ENCODE results near the gene OSTM1.
"Not testable (repeated sequence)": the region's sequence is repeated elsewhere in the genome, so short reads cannot be mapped to it uniquely, and the experiment has no call there.

The OSTM1 gene

GRCh38 chr6:108020472-108021116 is 53.9 kb downstream of the OSTM1 start:
- no peak for DNase-seq (ENCODE audit: low spot score)

GRCh38 chr6:108016283-108016682 is 58.3 kb downstream of the OSTM1 start:
- DNase-seq (ENCODE audit: low spot score) = not testable (repeated sequence)

GRCh38 chr6:108013787-108014439 is 60.6 kb downstream of the OSTM1 start:
- DNase-seq (ENCODE audit: low spot score) = no peak

GRCh38 chr6:108009894-108010293 is 64.6 kb downstream of the OSTM1 start:
- DNase-seq (ENCODE audit: low spot score) = no peak

GRCh38 chr6:108009258-108009657 is 65.3 kb downstream of the OSTM1 start:
- not testable (repeated sequence) for DNase-seq (ENCODE audit: low spot score)

- DNase-seq (ENCODE audit: low spot score) = no peak
Observed at GRCh38 chr6:108008363-108008762, 66.2 kb downstream of the OSTM1 start.

GRCh38 chr6:108005961-108006360 is 68.6 kb downstream of the OSTM1 start:
- no peak for DNase-seq (ENCODE audit: low spot score)

- DNase-seq (ENCODE audit: low spot score) = no peak
Observed at GRCh38 chr6:108004861-108005260, 69.7 kb downstream of the OSTM1 start.

- DNase-seq (ENCODE audit: low spot score) = peak; percentile 85
Observed at GRCh38 chr6:108002365-108003221, 71.9 kb downstream of the OSTM1 start.

- peak; percentile 10 for DNase-seq (ENCODE audit: low spot score)
Observed at GRCh38 chr6:108001696-108002231, 72.8 kb downstream of the OSTM1 start.

GRCh38 chr6:108000259-108000658 is 74.3 kb downstream of the OSTM1 start:
- not testable (repeated sequence) for DNase-seq (ENCODE audit: low spot score)

- no peak for DNase-seq (ENCODE audit: low spot score)
Observed at GRCh38 chr6:107999341-107999740, 75.2 kb downstream of the OSTM1 start.

- no peak for DNase-seq (ENCODE audit: low spot score)
Observed at GRCh38 chr6:107991772-107992550, 82.6 kb downstream of the OSTM1 start.

All from COLO829 (cell line).